Brain microvascular endothelial cell (primary cell): Measurements from ENCODE around the gene ZNF827.

Source experiments
- DNase-seq: peaks from one replicate; pipeline ENCODE4 v3.0.0-alpha.2; 2020
- H3K27ac ChIP-seq: fragments of 250-450 bp; sonication (Bioruptor Pico); 2 replicates; pipeline ENCODE4 v1.5.1; 2020; ENCODE audit warnings: mild to moderate bottlenecking, moderate library complexity
- H3K27me3 ChIP-seq: fragments of 250-450 bp; sonication (Bioruptor Pico); replicated peaks from 2 replicates; pipeline ENCODE4 v1.5.1; 2020; ENCODE audit warnings: mild to moderate bottlenecking
- H3K36me3 ChIP-seq: fragments of 250-450 bp; sonication (Bioruptor Pico); replicated peaks from 2 replicates; pipeline ENCODE4 v1.5.1; 2020; ENCODE audit warnings: mild to moderate bottlenecking
- H3K4me3 ChIP-seq: 2 replicates; pipeline ENCODE4 v1.5.1; 2011; ENCODE audit warnings: low read depth, mild to moderate bottlenecking, control low read depth, low read length, moderate library complexity
- CTCF ChIP-seq: IDR thresholded peaks from 2 replicates; pipeline ENCODE4 v1.5.1; 2011; ENCODE audit warnings: low read depth, mild to moderate bottlenecking, moderate library complexity, low read length, control low read depth, inconsistent platforms; ENCODE audit errors: missing control alignments
- in situ Hi-C: cut with HindIII; loops from 2 replicates; pipeline ENCODE4 v1.10.0; 2017; ENCODE audit warnings: low sequenced_read_pairs, low pct_ligation_motif_present

Gene ZNF827

GRCh38 chr4:145774473-145774872 is 164.2 kb downstream of the ZNF827 start:
- DNase-seq: no peak

GRCh38 chr4:145773581-145774234 is 164.9 kb downstream of the ZNF827 start:
- no peak for TF ChIP-seq CTCF
- Histone ChIP-seq H3K36me3 (peaks cover 18% of the 10 kb centered on the region), H3K27ac (no peak overlapping the region), H3K4me3 (no peak overlapping the region), H3K27me3 (no peaks in the 10 kb centered on the region)
- in situ Hi-C loops: no loop called here
- DNase-seq: no peak

More at GRCh38 chr4:145774473-145774872, 164.2 kb downstream of the ZNF827 start:
- H3K27me3 ChIP-seq: no peaks in the 10 kb centered on the region
- in situ Hi-C loops: no loop called here
- no peak overlapping the region for H3K27ac ChIP-seq
- no peak overlapping the region for H3K4me3 ChIP-seq
- TF ChIP-seq CTCF: no peak
- H3K36me3 ChIP-seq: peaks cover 22% of the 10 kb centered on the region

GRCh38 chr4:145772347-145772746 is 166.3 kb downstream of the ZNF827 start:
- H3K4me3 ChIP-seq: no peak overlapping the region
- H3K27ac ChIP-seq: no peak overlapping the region
- TF ChIP-seq CTCF: no peak
- no peaks in the 10 kb centered on the region for H3K27me3 ChIP-seq
- H3K36me3 ChIP-seq: peaks cover 18% of the 10 kb centered on the region
- no peak for DNase-seq
- in situ Hi-C loops: no loop called here

- in situ Hi-C loops: no loop called here
- Histone ChIP-seq H3K27me3 (no peaks in the 10 kb centered on the region), H3K4me3 (no peak overlapping the region), H3K27ac (no peak overlapping the region), H3K36me3 (peaks cover 21% of the 10 kb centered on the region)
- no peak for DNase-seq
- TF ChIP-seq CTCF: no peak
These were observed 168.5 kb downstream of the ZNF827 start for GRCh38 chr4:145770124-145770523.

- Histone ChIP-seq H3K27ac (no peak overlapping the region), H3K36me3 (peaks cover 24% of the 10 kb centered on the region), H3K4me3 (no peak overlapping the region), H3K27me3 (no peaks in the 10 kb centered on the region)
- no peak for TF ChIP-seq CTCF
- DNase-seq: no peak
- in situ Hi-C loops: no loop called here
These were observed 169.1 kb downstream of the ZNF827 start for GRCh38 chr4:145769450-145770037.

- no peak for TF ChIP-seq CTCF
- Histone ChIP-seq H3K27ac (no peak overlapping the region), H3K4me3 (no peak overlapping the region), H3K27me3 (no peaks in the 10 kb centered on the region), H3K36me3 (peaks cover 22% of the 10 kb centered on the region)
- no peak for DNase-seq
- in situ Hi-C loops: no loop called here
These were observed 172.3 kb downstream of the ZNF827 start for GRCh38 chr4:145766273-145766672.
